ENCODE measurements around the gene RASSF8. TPM values are rescaled to one million over a fixed set of nuclear protein-coding genes. Genes with fewer than 3 reads are reported as not detected.

Gene RASSF8
- polyA plus RNA-seq, 1 donor (not counting 4 experiments of a cell fraction or from before 2014, with no cell fraction given): 10.5 TPM

- Histone ChIP-seq H3K4me1 (ENCODE audit: control insufficient read depth, extremely low read depth, insufficient read depth, low read length) (peaks cover 12% of the 10 kb centered on the region), H3K9me3 (ENCODE audit: control insufficient read depth, low read depth, low read length) (no peaks in the 10 kb centered on the region), H3K79me2 (ENCODE audit: control insufficient read depth, insufficient read depth, low read length) (no peaks in the 10 kb centered on the region), H3K27ac (ENCODE audit: control insufficient read depth, insufficient read depth, low read length) (no peak overlapping the region), H3K4me2 (ENCODE audit: control insufficient read depth, extremely low read depth, insufficient read depth, low read depth, low read length) (no peak overlapping the region), H3K27me3 (ENCODE audit: control insufficient read depth, extremely low read depth, insufficient read depth, low read length) (no peaks in the 10 kb centered on the region), H3K4me3 (ENCODE audit: control insufficient read depth in 2 of 3, extremely low read depth in 1 of 3, insufficient read depth in 2 of 3, low read depth in 1 of 3, low read length in 3 of 3) (no peak overlapping the region), H2AFZ (ENCODE audit: control insufficient read depth, low read length) (no peak overlapping the region), H3K9me1 (ENCODE audit: control insufficient read depth, extremely low read depth, insufficient read depth, low read length) (peaks cover 3% of the 10 kb centered on the region), H3K9ac (ENCODE audit: control insufficient read depth, extremely low read depth, insufficient read depth, low read length) (no peak overlapping the region), H4K20me1 (ENCODE audit: control insufficient read depth, extremely low read depth, insufficient read depth, low read length) (no peaks in the 10 kb centered on the region), H3K36me3 (ENCODE audit: control insufficient read depth in 2 of 2, extremely low read depth in 1 of 2, insufficient read depth in 2 of 2, low read length in 2 of 2) (no peaks in the 10 kb centered on the region)
- DNase-seq (ENCODE audit: low read depth, low spot score) (no peak), FAIRE-seq (no peak)
- no peak for TF ChIP-seq EZH2 (IDR thresholded peaks at IDR 0.05; ENCODE audit: low read length)
- TF ChIP-seq, protein P1, sequence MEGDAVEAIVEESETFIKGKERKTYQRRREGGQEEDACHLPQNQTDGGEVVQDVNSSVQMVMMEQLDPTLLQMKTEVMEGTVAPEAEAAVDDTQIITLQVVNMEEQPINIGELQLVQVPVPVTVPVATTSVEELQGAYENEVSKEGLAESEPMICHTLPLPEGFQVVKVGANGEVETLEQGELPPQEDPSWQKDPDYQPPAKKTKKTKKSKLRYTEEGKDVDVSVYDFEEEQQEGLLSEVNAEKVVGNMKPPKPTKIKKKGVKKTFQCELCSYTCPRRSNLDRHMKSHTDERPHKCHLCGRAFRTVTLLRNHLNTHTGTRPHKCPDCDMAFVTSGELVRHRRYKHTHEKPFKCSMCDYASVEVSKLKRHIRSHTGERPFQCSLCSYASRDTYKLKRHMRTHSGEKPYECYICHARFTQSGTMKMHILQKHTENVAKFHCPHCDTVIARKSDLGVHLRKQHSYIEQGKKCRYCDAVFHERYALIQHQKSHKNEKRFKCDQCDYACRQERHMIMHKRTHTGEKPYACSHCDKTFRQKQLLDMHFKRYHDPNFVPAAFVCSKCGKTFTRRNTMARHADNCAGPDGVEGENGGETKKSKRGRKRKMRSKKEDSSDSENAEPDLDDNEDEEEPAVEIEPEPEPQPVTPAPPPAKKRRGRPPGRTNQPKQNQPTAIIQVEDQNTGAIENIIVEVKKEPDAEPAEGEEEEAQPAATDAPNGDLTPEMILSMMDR (optimal IDR thresholded peaks at IDR 0.05 in 1 of 3, IDR thresholded peaks at IDR 0.05 in 1 of 3, conservative IDR thresholded peaks at IDR 0.05 in 1 of 3; ENCODE audit: extremely low read depth in 1 of 3, insufficient read depth in 2 of 3, low read length in 3 of 3): no peak
- dilution Hi-C loops (cut with MboI; ENCODE audit: extremely low pct_ligation_motif_present, low sequenced_read_pairs): no loop called here
Measured at GRCh38 chr12:26086936-26087335, 128.5 kb downstream of the RASSF8 start.

DNA sequence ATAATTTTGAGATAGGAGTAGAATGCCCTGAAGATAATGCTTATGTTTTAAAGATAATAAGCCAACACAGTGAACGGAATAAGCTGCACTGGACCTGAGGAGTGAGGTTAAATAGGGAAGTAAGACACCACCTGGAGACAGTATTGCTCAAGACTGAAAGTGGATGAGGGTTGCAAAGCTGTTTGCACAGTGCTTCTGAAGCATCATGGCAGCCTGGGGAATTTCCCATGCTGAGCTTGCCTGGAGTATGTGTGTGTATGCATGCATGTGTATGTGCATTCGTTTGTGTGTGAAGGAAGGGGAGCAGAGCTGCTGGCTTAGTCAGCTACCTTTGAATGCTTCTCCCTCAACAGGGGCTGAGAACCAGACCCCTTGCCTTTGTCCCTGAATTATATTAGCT lies 130.5 kb downstream of the RASSF8 start:
- FAIRE-seq (no peak), DNase-seq (ENCODE audit: low read depth, low spot score) (no peak)
- dilution Hi-C loops (cut with MboI; ENCODE audit: extremely low pct_ligation_motif_present, low sequenced_read_pairs): no loop called here
- H3K9me1 ChIP-seq (ENCODE audit: control insufficient read depth, extremely low read depth, insufficient read depth, low read length): peaks cover 3% of the 10 kb centered on the region
- TF ChIP-seq, protein P1 (optimal IDR thresholded peaks at IDR 0.05 in 1 of 3, IDR thresholded peaks at IDR 0.05 in 1 of 3, conservative IDR thresholded peaks at IDR 0.05 in 1 of 3; ENCODE audit: extremely low read depth in 1 of 3, insufficient read depth in 2 of 3, low read length in 3 of 3): no peak
- no peak for TF ChIP-seq EZH2 (IDR thresholded peaks at IDR 0.05; ENCODE audit: low read length)
- H3K9me3 ChIP-seq (ENCODE audit: control insufficient read depth, low read depth, low read length): no peaks in the 10 kb centered on the region
- H3K4me1 ChIP-seq (ENCODE audit: control insufficient read depth, extremely low read depth, insufficient read depth, low read length): peaks cover 12% of the 10 kb centered on the region
- H3K79me2 ChIP-seq (ENCODE audit: control insufficient read depth, insufficient read depth, low read length): no peaks in the 10 kb centered on the region
- H3K4me3 ChIP-seq (ENCODE audit: control insufficient read depth in 2 of 3, extremely low read depth in 1 of 3, insufficient read depth in 2 of 3, low read depth in 1 of 3, low read length in 3 of 3): no peak overlapping the region
- no peak overlapping the region for H3K27ac ChIP-seq (ENCODE audit: control insufficient read depth, insufficient read depth, low read length)
- no peak overlapping the region for H3K4me2 ChIP-seq (ENCODE audit: control insufficient read depth, extremely low read depth, insufficient read depth, low read depth, low read length)
- no peaks in the 10 kb centered on the region for H4K20me1 ChIP-seq (ENCODE audit: control insufficient read depth, extremely low read depth, insufficient read depth, low read length)
- H3K9ac ChIP-seq (ENCODE audit: control insufficient read depth, extremely low read depth, insufficient read depth, low read length): no peak overlapping the region
- H2AFZ ChIP-seq (ENCODE audit: control insufficient read depth, low read length): no peak overlapping the region
- H3K36me3 ChIP-seq (ENCODE audit: control insufficient read depth in 2 of 2, extremely low read depth in 1 of 2, insufficient read depth in 2 of 2, low read length in 2 of 2): no peaks in the 10 kb centered on the region
- H3K27me3 ChIP-seq (ENCODE audit: control insufficient read depth, extremely low read depth, insufficient read depth, low read length): no peaks in the 10 kb centered on the region

All from keratinocyte (primary cell).